GM06990 (cell line): ENCODE results near the gene HNF4A.

Source experiments
- DNase-seq: peaks from one replicate; pipeline ENCODE4 v3.0.0-alpha.2; 2011; ENCODE audit not compliant: insufficient read length; ENCODE audit errors: extremely low read depth
- H3K27me3 ChIP-seq: replicated peaks from 2 replicates; pipeline ENCODE4 v1.6.0; 2011; ENCODE audit warnings: low read length; ENCODE audit not compliant: control insufficient read depth, insufficient read depth
- H3K36me3 ChIP-seq: 2 replicates; pipeline ENCODE4 v1.5.1; 2011; ENCODE audit warnings: low read length; ENCODE audit not compliant: control insufficient read depth, insufficient read depth
- H3K4me3 ChIP-seq: replicated peaks from 2 replicates; pipeline ENCODE4 v1.5.1; 2011; ENCODE audit warnings: low read depth, mild to moderate bottlenecking, control low read depth, low read length
- CTCF ChIP-seq: IDR thresholded peaks from 2 replicates; pipeline ENCODE4 v1.5.1; 2011; ENCODE audit warnings: low read length, control low read depth, mild to moderate bottlenecking, inconsistent platforms; ENCODE audit not compliant: insufficient read depth, poor library complexity, severe bottlenecking

Gene HNF4A

GRCh38 chr20:44358776-44359175, 3.3 kb downstream of the HNF4A start:
- H3K27me3 ChIP-seq: no peaks in the 10 kb centered on the region; the same call in none of the 2 replicates

GRCh38 chr20:44360221-44360620, 4.7 kb downstream of the HNF4A start:
- H3K27me3 ChIP-seq: no peaks in the 10 kb centered on the region; the same call in none of the 2 replicates
- no peak for TF ChIP-seq CTCF
- no peak overlapping the region for H3K4me3 ChIP-seq
- no peaks in the 10 kb centered on the region for H3K36me3 ChIP-seq
- no peak for DNase-seq

More at GRCh38 chr20:44358776-44359175, 3.3 kb downstream of the HNF4A start:
- no peaks in the 10 kb centered on the region for H3K36me3 ChIP-seq
- H3K4me3 ChIP-seq: no peak overlapping the region
- no peak for TF ChIP-seq CTCF
- DNase-seq: no peak

- Histone ChIP-seq H3K36me3 (no peaks in the 10 kb centered on the region), H3K27me3 (no peaks in the 10 kb centered on the region; the same call in none of the 2 replicates)
Measured at GRCh38 chr20:44361021-44361420, 5.5 kb downstream of the HNF4A start.

GRCh38 chr20:44362466-44362940, 7.0 kb downstream of the HNF4A start:
- no peak for TF ChIP-seq CTCF
- H3K36me3 ChIP-seq: no peaks in the 10 kb centered on the region
- no peak for DNase-seq
- no peaks in the 10 kb centered on the region; the same call in 1 of the 2 replicates for H3K27me3 ChIP-seq
- H3K4me3 ChIP-seq: no peak overlapping the region

More at GRCh38 chr20:44361021-44361420, 5.5 kb downstream of the HNF4A start:
- no peak for TF ChIP-seq CTCF
- H3K4me3 ChIP-seq: no peak overlapping the region
- DNase-seq: no peak

- TF ChIP-seq CTCF: no peak
- no peak for DNase-seq
- Histone ChIP-seq H3K4me3 (no peak overlapping the region), H3K36me3 (no peaks in the 10 kb centered on the region), H3K27me3 (no peaks in the 10 kb centered on the region; the same call in 1 of the 2 replicates)
Measured at GRCh38 chr20:44364068-44364467, 8.6 kb downstream of the HNF4A start.

GRCh38 chr20:44364780-44365179, 9.3 kb downstream of the HNF4A start:
- DNase-seq: no peak
- H3K27me3 ChIP-seq: no peaks in the 10 kb centered on the region; the same call in 1 of the 2 replicates
- H3K36me3 ChIP-seq: no peaks in the 10 kb centered on the region
- TF ChIP-seq CTCF: no peak
- H3K4me3 ChIP-seq: no peak overlapping the region
